PFSK-1 (cell line): ENCODE data around the gene STN1.

Source experiments
- FOXP2 ChIP-seq: optimal IDR thresholded peaks from 2 replicates; pipeline ENCODE3; 2011; ENCODE audit warnings: borderline replicate concordance, control low read depth, inconsistent platforms; ENCODE audit not compliant: insufficient read depth; ENCODE audit errors: extremely low read length, extremely low read depth
- POLR2AphosphoS5 ChIP-seq: IDR thresholded peaks from 2 replicates; pipeline ENCODE4 v1.6.1; 2012; ENCODE audit warnings: low read depth, mild to moderate bottlenecking, control low read depth, low read length, moderate library complexity
- SIN3A ChIP-seq: IDR thresholded peaks from 2 replicates; pipeline ENCODE4 v1.6.1; 2012; ENCODE audit warnings: mild to moderate bottlenecking, low read length, moderate library complexity, borderline replicate concordance; ENCODE audit not compliant: insufficient read depth
- TAF1 ChIP-seq: IDR thresholded peaks from 2 replicates; pipeline ENCODE4 v1.6.1; 2012; ENCODE audit warnings: low read length, control low read depth, borderline replicate concordance; ENCODE audit not compliant: insufficient read depth
- TF ChIP-seq, protein P1 (sequence below), 2 experiments: IDR thresholded peaks; 2 replicates each; pipeline versions ENCODE4 v1.6.1 to v1.8.0; 2011 to 2012; ENCODE audit warnings: low read depth in 2 of 2, low read length in 2 of 2, control low read depth in 1 of 2, inconsistent platforms in 1 of 2, mild to moderate bottlenecking in 1 of 2, moderate library complexity in 1 of 2; ENCODE audit not compliant: insufficient read depth in 1 of 2

The STN1 gene

DNA sequence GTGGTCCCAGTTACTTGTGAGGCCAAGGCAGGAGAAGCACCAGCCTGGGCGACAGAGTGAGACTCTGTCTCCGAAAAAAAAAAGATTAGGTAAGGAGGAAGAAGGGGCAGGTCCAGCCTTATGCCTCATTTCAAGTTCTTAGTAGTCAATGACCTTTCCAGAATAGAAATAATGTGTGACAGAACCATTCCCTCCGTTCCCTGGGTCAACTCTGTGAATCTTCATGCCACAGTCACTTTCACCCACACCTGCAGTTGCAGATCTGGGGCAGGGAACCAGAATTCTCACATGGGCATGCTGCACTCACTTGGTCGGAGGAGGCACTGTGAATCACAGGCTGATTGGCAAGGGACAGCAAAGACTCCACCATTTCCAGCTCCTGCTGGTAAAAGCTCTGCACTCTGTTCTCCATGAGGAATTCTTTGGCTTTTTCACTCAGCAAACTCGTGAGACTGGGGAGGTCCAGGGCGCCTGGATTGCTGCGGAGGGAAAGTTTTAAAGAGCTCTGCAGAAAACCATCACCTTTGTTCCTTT, 20.7 kb downstream of the STN1 start:
- TF ChIP-seq, protein P1, sequence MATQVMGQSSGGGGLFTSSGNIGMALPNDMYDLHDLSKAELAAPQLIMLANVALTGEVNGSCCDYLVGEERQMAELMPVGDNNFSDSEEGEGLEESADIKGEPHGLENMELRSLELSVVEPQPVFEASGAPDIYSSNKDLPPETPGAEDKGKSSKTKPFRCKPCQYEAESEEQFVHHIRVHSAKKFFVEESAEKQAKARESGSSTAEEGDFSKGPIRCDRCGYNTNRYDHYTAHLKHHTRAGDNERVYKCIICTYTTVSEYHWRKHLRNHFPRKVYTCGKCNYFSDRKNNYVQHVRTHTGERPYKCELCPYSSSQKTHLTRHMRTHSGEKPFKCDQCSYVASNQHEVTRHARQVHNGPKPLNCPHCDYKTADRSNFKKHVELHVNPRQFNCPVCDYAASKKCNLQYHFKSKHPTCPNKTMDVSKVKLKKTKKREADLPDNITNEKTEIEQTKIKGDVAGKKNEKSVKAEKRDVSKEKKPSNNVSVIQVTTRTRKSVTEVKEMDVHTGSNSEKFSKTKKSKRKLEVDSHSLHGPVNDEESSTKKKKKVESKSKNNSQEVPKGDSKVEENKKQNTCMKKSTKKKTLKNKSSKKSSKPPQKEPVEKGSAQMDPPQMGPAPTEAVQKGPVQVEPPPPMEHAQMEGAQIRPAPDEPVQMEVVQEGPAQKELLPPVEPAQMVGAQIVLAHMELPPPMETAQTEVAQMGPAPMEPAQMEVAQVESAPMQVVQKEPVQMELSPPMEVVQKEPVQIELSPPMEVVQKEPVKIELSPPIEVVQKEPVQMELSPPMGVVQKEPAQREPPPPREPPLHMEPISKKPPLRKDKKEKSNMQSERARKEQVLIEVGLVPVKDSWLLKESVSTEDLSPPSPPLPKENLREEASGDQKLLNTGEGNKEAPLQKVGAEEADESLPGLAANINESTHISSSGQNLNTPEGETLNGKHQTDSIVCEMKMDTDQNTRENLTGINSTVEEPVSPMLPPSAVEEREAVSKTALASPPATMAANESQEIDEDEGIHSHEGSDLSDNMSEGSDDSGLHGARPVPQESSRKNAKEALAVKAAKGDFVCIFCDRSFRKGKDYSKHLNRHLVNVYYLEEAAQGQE (IDR thresholded peaks at IDR 0.05; ENCODE audit: insufficient read depth in 1 of 2, low read depth in 2 of 2, low read length in 2 of 2), result no peak
- TF ChIP-seq POLR2AphosphoS5, result no peak
- TF ChIP-seq SIN3A, result no peak
- TF ChIP-seq TAF1, result no peak
- TF ChIP-seq FOXP2, result no peak

DNA sequence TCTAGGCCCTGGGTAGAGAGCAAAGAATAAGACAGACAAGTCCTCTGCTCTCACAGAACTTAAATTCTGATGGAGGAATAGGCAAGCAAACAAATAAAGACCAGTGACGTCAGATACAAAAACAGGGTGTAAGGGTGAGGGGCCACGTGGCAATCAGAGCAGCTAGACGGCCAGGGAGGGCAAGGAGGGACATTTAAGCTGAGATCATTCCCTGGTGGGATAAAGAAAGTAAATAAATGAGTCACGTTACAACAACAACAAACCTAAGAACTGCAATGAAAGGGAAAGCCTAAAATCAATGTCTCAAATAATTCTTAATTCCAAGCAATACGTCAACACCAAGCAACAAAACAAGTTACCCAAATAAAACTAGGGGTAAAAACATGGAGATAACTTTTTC, 21.8 kb downstream of the STN1 start:
- TF ChIP-seq SIN3A (no peak), FOXP2 (peak; percentile 13)

GRCh38 chr10:103895411-103896186, 22.4 kb downstream of the STN1 start:
- TF ChIP-seq, protein P1 (IDR thresholded peaks at IDR 0.05; ENCODE audit: insufficient read depth in 1 of 2, low read depth in 2 of 2, low read length in 2 of 2), result peak in 1 of 2 experiments; percentile 27; a peak in 1 of 4 replicates
- no peak for TF ChIP-seq TAF1

DNA sequence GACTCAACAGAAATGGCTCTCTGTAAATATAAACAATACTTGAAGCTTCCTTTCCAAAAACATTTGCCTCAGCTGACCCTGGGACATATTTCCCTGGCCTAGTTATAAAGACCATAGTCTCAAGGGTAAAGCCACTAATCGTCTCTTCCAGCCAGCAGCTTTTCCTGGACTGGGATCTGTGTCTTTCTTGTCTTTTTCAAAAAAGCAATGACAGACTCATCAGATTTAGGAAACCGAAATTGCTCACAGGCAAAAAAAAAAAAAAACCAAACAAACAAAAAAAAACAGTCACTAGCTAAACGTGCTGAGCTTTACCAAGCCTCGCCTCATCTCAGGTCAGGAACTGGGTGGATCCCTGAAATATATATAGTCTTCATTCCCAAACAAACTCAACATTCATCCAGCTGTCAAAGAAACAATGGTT, 23.5 kb downstream of the STN1 start:
- no peak for TF ChIP-seq FOXP2
- no peak for TF ChIP-seq POLR2AphosphoS5
- no peak for TF ChIP-seq TAF1
- no peak for TF ChIP-seq SIN3A
- TF ChIP-seq, protein P1 (IDR thresholded peaks at IDR 0.05; ENCODE audit: insufficient read depth in 1 of 2, low read depth in 2 of 2, low read length in 2 of 2), result no peak

DNA sequence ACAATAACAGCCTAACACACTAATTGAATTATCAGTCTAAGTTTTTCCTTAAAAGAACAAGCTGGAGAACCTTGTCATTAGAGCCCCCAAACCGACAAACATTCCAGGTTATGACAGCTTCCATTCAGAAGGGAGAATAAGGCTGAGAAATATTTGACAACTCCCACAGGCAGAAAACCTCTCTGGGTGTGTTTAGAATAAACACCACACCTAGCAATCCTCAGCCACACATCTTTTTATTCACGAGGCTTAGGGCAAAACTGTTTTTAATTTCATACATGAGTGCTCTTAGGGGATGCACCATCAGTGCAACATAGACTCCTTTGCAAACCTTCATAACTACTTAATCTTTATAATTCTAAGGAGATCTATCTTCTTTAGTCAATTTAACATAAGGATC, 24.2 kb downstream of the STN1 start:
- TF ChIP-seq, protein P1 (IDR thresholded peaks at IDR 0.05; ENCODE audit: insufficient read depth in 1 of 2, low read depth in 2 of 2, low read length in 2 of 2), result no peak
